ENCODE measurements around the gene SCGB2A2.

- TF ChIP-seq CTCF (IDR thresholded peaks at IDR 0.05; ENCODE audit: insufficient read depth, low read length) (no peak), POLR2AphosphoS5 (IDR thresholded peaks at IDR 0.05; ENCODE audit: low read depth) (no peak), GABPA (IDR thresholded peaks at IDR 0.05; ENCODE audit: low read depth) (no peak), REST (IDR thresholded peaks at IDR 0.05; ENCODE audit: insufficient replicate concordance, low read depth) (no peak), SPI1 (IDR thresholded peaks at IDR 0.05; ENCODE audit: borderline replicate concordance, low read depth) (no peak)
Measured at GRCh38 chr11:62267050-62267449, 2.9 kb upstream of the SCGB2A2 start.

All from HL-60 (cell line).